H4 (cell line): ENCODE measurements around the gene SLC12A3. TPM values are rescaled to one million over a fixed set of nuclear protein-coding genes. Genes with fewer than 3 reads are reported as not detected.

ENCODE experiments used
- total RNA-seq: library from RNA; depleted of rRNA; stranded (reverse); fragments of >200 nt; shearing (Covaris generic); gene quantifications from 2 replicates; pipeline ENCODE4 v1.2.3, GENCODE V29; 2014; rRNA removed

The SLC12A3 gene
- total RNA-seq, 1 experiment from 2014 or later, result not detected

Other genes starting within 250 kb of the SLC12A3 start
- not detected in 2 replicates for gene MT1E, start 239.4 kb upstream of the SLC12A3 start, total RNA-seq
- not detected in 2 replicates for gene MT1M, start 232.5 kb upstream of the SLC12A3 start, total RNA-seq
- gene MT1A, start 226.5 kb upstream of the SLC12A3 start, total RNA-seq, result not detected in 2 replicates
- gene MT1B, start 213.3 kb upstream of the SLC12A3 start, total RNA-seq, result not detected in 2 replicates
- 0.14 TPM in 1 of 2 replicates, not detected in the other for gene MT1F, start 207.2 kb upstream of the SLC12A3 start, total RNA-seq
- not detected in 2 replicates for gene MT1G, start 197.1 kb upstream of the SLC12A3 start, total RNA-seq
- not detected in 2 replicates for gene MT1H, start 195.4 kb upstream of the SLC12A3 start, total RNA-seq
- 78.7 and 86.8 TPM in 2 replicates for gene MT1X, start 182.7 kb upstream of the SLC12A3 start, total RNA-seq
- 89.0 and 100 TPM in 2 replicates for gene NUP93, start 135.1 kb upstream of the SLC12A3 start, total RNA-seq
- 70.1 and 86.3 TPM in 2 replicates for gene HERPUD1, start 66.9 kb downstream of the SLC12A3 start, total RNA-seq
- gene CETP, start 96.7 kb downstream of the SLC12A3 start, total RNA-seq, result not detected in 2 replicates
- gene NLRC5, start 124.3 kb downstream of the SLC12A3 start, total RNA-seq, result 6.6 and 8.4 TPM in 2 replicates
- gene CPNE2, start 227.4 kb downstream of the SLC12A3 start, total RNA-seq, result 34.5 and 39.2 TPM in 2 replicates